PC-3 (cell line): ENCODE data around the gene TSPAN33. TPM values are rescaled to one million over a fixed set of nuclear protein-coding genes. Genes with fewer than 3 reads are reported as not detected.

Experiments used
- ATAC-seq: fragments of 200-7000 bp; cut with Tn5 transposase; 2 replicates; pipeline ENCODE4 v1.9.1; 2020; ENCODE audit warnings: mild to moderate bottlenecking, moderate library complexity
- BruUV-seq: library from RNA; stranded (reverse); fragments of 400-500 nt; replicated peaks from 2 replicates; lab custom pipeline; 2021; lab: Mats Ljungman, UMichigan
- CTCF ChIA-PET: fragments of 300-600 bp; sonication (Branson Sonifier 250); formaldehyde crosslinking; loops from one replicate; lab custom pipeline; 2022; ENCODE audit warnings: antibody characterized with exemption; lab: Charles Lee
- POLR2A ChIA-PET: fragments of 300-600 bp; sonication (Branson Sonifier 250); formaldehyde crosslinking; loops from one replicate; lab custom pipeline; 2022; ENCODE audit warnings: antibody characterized with exemption; ENCODE audit not compliant: unreplicated experiment; lab: Charles Lee
- DNase-seq: peaks from one replicate; pipeline ENCODE4 v3.0.0-alpha.2; 2015
- H2AFZ ChIP-seq: fragments of 300-600 bp; sonication (generic); 2 replicates; pipeline ENCODE4 v1.6.0; 2016; ENCODE audit warnings: antibody characterized with exemption, low read length
- H3F3A ChIP-seq: fragments of 300-600 bp; sonication (generic); one replicate; pipeline ENCODE4 v1.6.0; 2017; ENCODE audit warnings: antibody characterized with exemption, low read length, control low read depth, mild to moderate bottlenecking; ENCODE audit not compliant: unreplicated experiment
- H3K27ac ChIP-seq: fragments of 300-600 bp; sonication (generic); 2 replicates; pipeline ENCODE4 v1.5.1; 2016; ENCODE audit warnings: mild to moderate bottlenecking, low read length
- H3K27me3 ChIP-seq: fragments of 300-600 bp; sonication (generic); 2 replicates; pipeline ENCODE4 v1.6.1; 2016; ENCODE audit warnings: low read length, mixed read lengths
- H3K36me3 ChIP-seq: fragments of 300-600 bp; sonication (generic); 2 replicates; pipeline ENCODE4 v1.6.1; 2016; ENCODE audit warnings: low read depth, mixed run types, low read length, mixed read lengths
- H3K4me1 ChIP-seq: fragments of 300-600 bp; sonication (generic); 2 replicates; pipeline ENCODE4 v1.5.1; 2016; ENCODE audit warnings: low read length; ENCODE audit not compliant: insufficient read depth
- H3K4me2 ChIP-seq: fragments of 300-600 bp; sonication (generic); 2 replicates; pipeline ENCODE4 v1.6.0; 2016; ENCODE audit warnings: low read length
- H3K4me3 ChIP-seq: fragments of 300-600 bp; sonication (generic); 2 replicates; pipeline ENCODE4 v1.5.1; 2016; ENCODE audit warnings: mild to moderate bottlenecking, low read length, mixed read lengths
- H3K79me2 ChIP-seq: fragments of 300-600 bp; sonication (generic); 2 replicates; pipeline ENCODE4 v1.6.1; 2017; ENCODE audit warnings: low read length, mixed read lengths
- H3K9ac ChIP-seq: fragments of 300-600 bp; sonication (generic); 2 replicates; pipeline ENCODE4 v1.6.0; 2016; ENCODE audit warnings: mild to moderate bottlenecking, low read length
- H3K9me2 ChIP-seq: fragments of 300-600 bp; sonication (generic); replicated peaks from 2 replicates; pipeline ENCODE4 v1.6.1; 2016; ENCODE audit warnings: mixed run types, low read length, mixed read lengths
- H3K9me3 ChIP-seq: fragments of 300-600 bp; sonication (generic); 2 replicates; pipeline ENCODE4 v1.6.1; 2016; ENCODE audit warnings: low read length, mixed read lengths
- H4K20me1 ChIP-seq: fragments of 300-600 bp; sonication (generic); 2 replicates; pipeline ENCODE4 v1.6.1; 2016; ENCODE audit warnings: low read length, mixed read lengths
- CTCF ChIP-seq: fragments of 300-600 bp; sonication (generic); conservative IDR thresholded peaks from 2 replicates; pipeline ENCODE4 v1.5.1; 2017; ENCODE audit warnings: antibody characterized with exemption, low read depth, mild to moderate bottlenecking, low read length
- EZH2 ChIP-seq: fragments of 300-600 bp; sonication (generic); IDR thresholded peaks from one replicate; pipeline ENCODE4 v1.6.1; 2017; ENCODE audit warnings: antibody characterized with exemption, mild to moderate bottlenecking, low read length; ENCODE audit not compliant: unreplicated experiment
- EZH2phosphoT487 ChIP-seq: fragments of 300-600 bp; sonication (generic); IDR thresholded peaks from 2 replicates; pipeline ENCODE4 v1.6.1; 2018; ENCODE audit warnings: mild to moderate bottlenecking, antibody characterized with exemption, low read length, borderline replicate concordance
- intact Hi-C: fragments of 100-400 bp; cut with micrococcal nuclease; formaldehyde crosslinking; loops from 2 replicates; pipeline ENCODE4 v1.9.0; 2023
- total RNA-seq: library from RNA; depleted of rRNA; stranded (reverse); fragments of >200 nt; gene quantifications from 2 replicates; pipeline ENCODE4 v1.2.3, GENCODE V29; 2014

The TSPAN33 gene
- total RNA-seq, 1 experiment from 2014 or later, result 23.7 TPM

GRCh38 chr7:129161524-129162225 is 17.2 kb downstream of the TSPAN33 start:
- no peaks in the 10 kb centered on the region for H3K9me2 ChIP-seq
- H3K4me3 ChIP-seq, result no peak overlapping the region
- H3F3A ChIP-seq, result no peaks in the 10 kb centered on the region
- no peaks in the 10 kb centered on the region for H3K79me2 ChIP-seq
- intact Hi-C loops, result no loop called here
- no peak overlapping the region for H3K4me2 ChIP-seq
- H4K20me1 ChIP-seq, result no peaks in the 10 kb centered on the region
- H3K36me3 ChIP-seq, result no peaks in the 10 kb centered on the region
- no TSS peak for BruUV-seq
- no peaks in the 10 kb centered on the region for H3K4me1 ChIP-seq
- no peak overlapping the region for H3K27ac ChIP-seq
- no peak overlapping the region for H3K9ac ChIP-seq
- H2AFZ ChIP-seq, result no peak overlapping the region
- ChIA-PET POLR2A (no interaction called here), CTCF (no interaction called here)
- H3K9me3 ChIP-seq, result no peaks in the 10 kb centered on the region
- TF ChIP-seq EZH2, result no peak
- no peak for TF ChIP-seq CTCF
- no peak for TF ChIP-seq EZH2phosphoT487
- DNase-seq (no peak), ATAC-seq (no peak)
- no peaks in the 10 kb centered on the region for H3K27me3 ChIP-seq

GRCh38 chr7:129162732-129163131 is 18.2 kb downstream of the TSPAN33 start:
- no peak overlapping the region for H3K27ac ChIP-seq
- POLR2A ChIA-PET, result no interaction called here
- H3K9me2 ChIP-seq, result no peaks in the 10 kb centered on the region
- no peaks in the 10 kb centered on the region for H3F3A ChIP-seq
- no peak for ATAC-seq
- no peak overlapping the region for H3K9ac ChIP-seq
- H4K20me1 ChIP-seq, result no peaks in the 10 kb centered on the region
- no peaks in the 10 kb centered on the region for H3K36me3 ChIP-seq
- no peak for DNase-seq
- H3K4me3 ChIP-seq, result no peak overlapping the region
- no peaks in the 10 kb centered on the region for H3K9me3 ChIP-seq
- CTCF ChIA-PET, result interaction anchor here (1.1 kb wide), 1 partner anchor 309 kb away, joined by 5 read pairs; no protein-coding TSS in a partner anchor
- no peak overlapping the region for H2AFZ ChIP-seq
- intact Hi-C loops, result no loop called here
- H3K4me1 ChIP-seq, result no peaks in the 10 kb centered on the region
- TF ChIP-seq EZH2 (no peak), CTCF (no peak), EZH2phosphoT487 (no peak)
- no peaks in the 10 kb centered on the region for H3K79me2 ChIP-seq
- no peaks in the 10 kb centered on the region for H3K27me3 ChIP-seq
- H3K4me2 ChIP-seq, result no peak overlapping the region
- no TSS peak for BruUV-seq
